ENCODE results near the gene TEX261. TPM values are rescaled to one million over a fixed set of nuclear protein-coding genes. Genes with fewer than 3 reads are reported as not detected.

The TEX261 gene
- total and polyA plus RNA-seq, 2 of the 8 experiments (the other 6 are each of a cell fraction or from before 2014, with no cell fraction given): 25.2 to 30.1 TPM

DNA sequence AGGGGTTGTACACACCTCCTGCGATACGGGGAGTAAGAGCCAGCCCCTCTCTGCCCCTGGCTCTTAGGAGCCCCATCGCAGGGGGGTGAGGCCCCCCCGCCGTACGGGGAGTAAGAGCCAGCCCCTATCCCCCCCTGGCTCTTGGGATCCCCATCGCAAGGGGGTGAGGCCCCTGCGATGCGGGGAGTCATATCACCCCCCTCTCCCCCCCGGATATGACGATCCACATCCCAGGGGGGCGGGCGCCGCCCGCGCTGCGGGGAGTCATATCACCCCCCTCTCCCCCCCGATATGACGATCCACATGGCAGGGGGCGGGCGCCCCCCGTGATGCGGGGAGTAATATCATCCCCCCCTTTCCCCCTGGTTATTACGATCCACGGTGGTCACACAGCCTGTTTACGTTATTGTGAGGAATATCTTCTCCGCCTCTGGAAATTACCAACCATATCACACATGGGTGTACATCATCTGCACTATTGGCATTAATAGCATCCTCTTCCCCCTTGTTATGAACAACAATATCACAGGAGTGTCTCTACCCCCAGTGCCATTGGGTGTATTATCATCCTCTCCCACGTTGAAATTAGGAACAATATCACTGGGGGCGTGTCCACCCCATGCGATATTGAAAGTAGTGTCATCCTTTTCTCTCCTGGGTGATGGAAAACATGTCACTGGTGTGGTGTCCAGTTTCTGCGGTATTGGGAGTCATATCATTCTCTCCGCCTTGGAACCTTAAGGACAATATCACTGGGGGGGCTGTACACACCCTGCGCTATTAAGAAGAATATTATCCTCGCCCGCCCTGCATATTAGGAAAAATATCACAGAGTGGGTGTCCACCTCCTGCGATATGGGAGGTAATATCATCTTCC, 49.1 kb upstream of the TEX261 start (continued):
- TF ChIP-seq RFX5 (IDR thresholded peaks at IDR 0.05; ENCODE audit: borderline replicate concordance, low read depth, low read length) (no peak), RNF2 (IDR thresholded peaks at IDR 0.05; ENCODE audit: borderline replicate concordance, low read depth, low read length, missing control alignments, poor library complexity, severe bottlenecking) (no peak), KDM4A (IDR thresholded peaks at IDR 0.05; ENCODE audit: low read depth, low read length, severe bottlenecking) (no peak), SIX5 (IDR thresholded peaks at IDR 0.05; ENCODE audit: low read depth, low read length) (no peak), CHD2 (IDR thresholded peaks at IDR 0.05; ENCODE audit: low read length) (no peak)
- TF ChIP-seq, protein P1, sequence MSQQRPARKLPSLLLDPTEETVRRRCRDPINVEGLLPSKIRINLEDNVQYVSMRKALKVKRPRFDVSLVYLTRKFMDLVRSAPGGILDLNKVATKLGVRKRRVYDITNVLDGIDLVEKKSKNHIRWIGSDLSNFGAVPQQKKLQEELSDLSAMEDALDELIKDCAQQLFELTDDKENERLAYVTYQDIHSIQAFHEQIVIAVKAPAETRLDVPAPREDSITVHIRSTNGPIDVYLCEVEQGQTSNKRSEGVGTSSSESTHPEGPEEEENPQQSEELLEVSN (IDR thresholded peaks at IDR 0.05): no peak
- TF ChIP-seq, protein P2, sequence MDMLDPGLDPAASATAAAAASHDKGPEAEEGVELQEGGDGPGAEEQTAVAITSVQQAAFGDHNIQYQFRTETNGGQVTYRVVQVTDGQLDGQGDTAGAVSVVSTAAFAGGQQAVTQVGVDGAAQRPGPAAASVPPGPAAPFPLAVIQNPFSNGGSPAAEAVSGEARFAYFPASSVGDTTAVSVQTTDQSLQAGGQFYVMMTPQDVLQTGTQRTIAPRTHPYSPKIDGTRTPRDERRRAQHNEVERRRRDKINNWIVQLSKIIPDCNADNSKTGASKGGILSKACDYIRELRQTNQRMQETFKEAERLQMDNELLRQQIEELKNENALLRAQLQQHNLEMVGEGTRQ (IDR thresholded peaks at IDR 0.05; ENCODE audit: low read length): no peak

Measured in H1 (cell line).